Esophagus squamous epithelium (tissue), 5 donors: ENCODE data around the gene CTDSPL. TPM values are rescaled to one million over a fixed set of nuclear protein-coding genes. Genes with fewer than 3 reads are reported as not detected.

Experiments used
- DNase-seq: peaks from one replicate; lab custom pipeline; 2025; lab: John Stamatoyannopoulos, UW
- H3K27ac ChIP-seq, 4 donors: fragments of 200-600 bp; sonication (generic); one replicate each; pipeline ENCODE4 v1.5.1; 2016 to 2019; ENCODE audit warnings: mild to moderate bottlenecking in 1 of 4
- H3K27me3 ChIP-seq, 4 donors: fragments of 200-600 bp; sonication (generic); 1 replicate in 3 of 4; 2 replicates in 1 of 4; pipeline versions ENCODE4 v1.5.1 to v1.6.0; 2017 to 2021; ENCODE audit warnings: antibody characterized with exemption in 1 of 4
- H3K36me3 ChIP-seq, 3 donors: fragments of 200-600 bp; sonication (generic); one replicate each; pipeline ENCODE4 v1.5.1; 2016 to 2019
- H3K4me1 ChIP-seq, 3 donors: fragments of 200-600 bp; sonication (generic); one replicate each; pipeline ENCODE4 v1.5.1; 2017 to 2019
- H3K4me3 ChIP-seq, 4 donors: fragments of 200-600 bp; sonication (generic); 1 replicate in 3 of 4; 2 replicates in 1 of 4; pipeline ENCODE4 v1.5.1; 2016 to 2019; ENCODE audit warnings: mild to moderate bottlenecking in 2 of 4, moderate library complexity in 1 of 4
- H3K9me3 ChIP-seq, 3 donors: fragments of 200-600 bp; sonication (generic); one replicate each; pipeline ENCODE4 v1.5.1; 2016 to 2019
- CTCF ChIP-seq, 6 experiments: fragments of 450-650 bp in 4 of 6; fragments of 200-600 bp in 2 of 6; sonication (generic) in 2 of 6; IDR thresholded peaks; one replicate each; pipeline ENCODE4 v1.5.1; 2016 to 2019; ENCODE audit warnings: antibody characterized with exemption in 6 of 6, mild to moderate bottlenecking in 4 of 6, moderate library complexity in 4 of 6
- POLR2A ChIP-seq, 4 donors: fragments of 450-650 bp; IDR thresholded peaks; one replicate each; pipeline ENCODE4 v1.6.1; 2017; ENCODE audit warnings: antibody characterized with exemption in 4 of 4, mild to moderate bottlenecking in 4 of 4, moderate library complexity in 3 of 4
- whole genome bisulfite sequencing, 2 donors: methylation state at CpG; one replicate each; pipeline ENCODE4 v1.1.5; 2018; 5-methylcytosine and 5-hydroxymethylcytosine counted together
- intact Hi-C: fragments of 100-400 bp; cut with DNase I; formaldehyde crosslinking; loops from one replicate; pipeline ENCODE4 v1.15.0; 2022
- total RNA-seq, 4 donors: library from RNA; depleted of rRNA; stranded (reverse); fragments of >200 nt; gene quantifications; one replicate each; pipeline ENCODE4 v1.1.0, GENCODE V29; 2016
- donor health status: DM: yes; HTN: yes; CAD: no.

Gene CTDSPL
- total RNA-seq, 4 donors from 2014 or later: 20.7 to 55.1 (median 30.8) TPM

DNA sequence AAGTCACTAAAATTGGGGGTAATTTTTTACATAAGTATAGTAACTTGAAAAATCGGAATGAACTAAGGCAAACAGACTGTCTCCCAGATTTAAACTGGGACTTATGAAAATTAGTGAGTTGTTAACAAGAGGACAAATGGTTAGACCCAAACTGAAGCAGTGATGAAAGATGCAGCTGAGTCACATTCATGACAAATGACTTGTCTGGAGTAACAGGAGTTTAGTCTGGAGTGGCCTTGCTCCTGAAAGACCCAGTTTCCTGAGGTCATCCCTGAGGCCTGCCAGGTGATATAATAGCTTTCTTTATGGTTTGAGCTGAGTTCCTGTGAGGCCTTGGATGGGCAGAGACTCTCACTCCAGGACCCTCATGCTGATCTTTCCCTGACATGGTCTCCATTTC is 9.6 kb upstream of the CTDSPL start:
- WGBS, 2 donors: 71 to 84% methylated on average over 1 of the region's 1 CpG
- TF ChIP-seq CTCF (IDR thresholded peaks at IDR 0.05): no peak
- no peak for TF ChIP-seq POLR2A (IDR thresholded peaks at IDR 0.05)
- Histone ChIP-seq H3K36me3 (peaks cover 0 to 20% (median 0%) of the 10 kb centered on the region in 3 donors), H3K4me1 (peaks cover 11 to 56% (median 24%) of the 10 kb centered on the region in 3 donors), H3K27ac (peak overlapping the region in 2 of 4 donors; percentile 85 to 88), H3K4me3 (no peak overlapping the region), H3K9me3 (no peaks in the 10 kb centered on the region), H3K27me3 (no peaks in the 10 kb centered on the region)
- no peak for DNase-seq
- intact Hi-C loops: no loop called here

DNA sequence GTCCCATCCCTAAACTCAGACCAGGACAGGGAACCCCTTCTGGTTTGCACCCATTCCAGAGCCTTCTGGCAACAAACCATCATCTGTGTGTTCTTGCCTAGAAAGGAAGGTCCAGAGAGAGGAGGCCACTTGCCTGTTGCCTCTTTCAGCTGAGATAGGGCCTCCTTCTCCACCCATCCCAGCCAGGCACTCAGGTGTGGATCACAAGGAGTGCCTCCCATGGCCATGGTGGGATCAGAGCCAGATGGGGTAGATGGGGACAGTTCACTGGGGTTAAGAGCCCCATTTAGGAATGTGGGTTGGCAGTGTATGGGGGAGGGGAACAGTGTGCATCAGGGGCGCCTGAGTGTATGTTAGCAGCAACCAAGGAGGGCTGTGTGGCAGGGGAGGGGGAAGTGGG is 8.9 kb upstream of the CTDSPL start:
- TF ChIP-seq POLR2A (IDR thresholded peaks at IDR 0.05) (no peak), CTCF (IDR thresholded peaks at IDR 0.05) (no peak)
- Histone ChIP-seq H3K4me1 (peaks cover 17 to 63% (median 25%) of the 10 kb centered on the region in 3 donors), H3K27me3 (no peaks in the 10 kb centered on the region), H3K4me3 (no peak overlapping the region), H3K9me3 (no peaks in the 10 kb centered on the region), H3K27ac (peak overlapping the region in 2 of 4 donors; percentile 85 to 88), H3K36me3 (peaks cover 0 to 20% (median 0%) of the 10 kb centered on the region in 3 donors)
- DNase-seq: no peak
- intact Hi-C loops: no loop called here
- 82 to 87% methylated on average over 1 of the region's 1 CpG for WGBS, 2 donors

DNA sequence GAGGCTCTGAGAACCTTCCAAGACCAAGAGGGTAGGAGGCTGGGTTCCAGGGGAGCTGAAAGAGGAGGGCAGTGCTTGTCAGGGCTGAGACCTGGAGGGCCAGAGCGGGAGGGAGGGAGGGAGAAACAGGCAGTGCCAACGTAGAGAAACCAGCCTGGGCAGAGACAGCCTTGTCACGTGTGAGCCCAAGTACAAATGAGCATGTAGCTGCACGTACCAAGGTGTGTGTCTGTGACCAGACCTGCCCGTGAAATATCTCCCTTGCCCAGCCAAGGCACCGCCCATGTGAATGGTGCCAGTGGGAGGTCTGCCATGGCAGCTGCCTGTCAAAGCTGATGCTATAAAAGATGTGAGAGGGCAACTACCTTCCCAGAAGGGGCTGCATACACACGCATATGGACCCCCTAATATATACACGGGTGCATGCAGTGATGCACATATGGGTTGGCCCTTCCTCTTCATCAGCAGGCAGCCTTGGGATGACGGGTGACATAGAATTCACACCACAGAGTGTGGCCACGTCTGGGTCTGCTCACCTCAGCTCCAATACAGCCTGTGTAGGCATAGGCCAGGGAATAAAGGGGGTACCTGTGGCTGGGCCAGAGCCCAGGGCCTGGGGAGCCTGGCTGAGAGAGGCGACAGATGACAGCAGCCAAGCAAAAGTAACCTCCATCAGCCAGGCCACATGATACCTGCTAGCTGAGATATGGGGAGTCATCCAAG is 7.8 kb upstream of the CTDSPL start:
- TF ChIP-seq CTCF (IDR thresholded peaks at IDR 0.05): no peak
- TF ChIP-seq POLR2A (IDR thresholded peaks at IDR 0.05): no peak
- no peak for DNase-seq
- WGBS, 2 donors: 47 to 100% methylated on average over 1 to 10 of the region's 11 CpGs
- H3K27me3 ChIP-seq: no peaks in the 10 kb centered on the region
- peaks cover 17 to 71% (median 22%) of the 10 kb centered on the region in 3 donors for H3K4me1 ChIP-seq
- no peaks in the 10 kb centered on the region for H3K9me3 ChIP-seq
- H3K36me3 ChIP-seq: peaks cover 0 to 20% (median 0%) of the 10 kb centered on the region in 3 donors
- H3K4me3 ChIP-seq: no peak overlapping the region
- H3K27ac ChIP-seq: peak overlapping the region; percentile 69 to 88 (median 82)
- intact Hi-C loops: loop anchor here (2.0 kb wide), 1 partner anchor 113 kb away; no protein-coding TSS in a partner anchor

GRCh38 chr3:37855363-37855970 is 6.2 kb upstream of the CTDSPL start:
- Histone ChIP-seq H3K9me3 (no peaks in the 10 kb centered on the region), H3K36me3 (peaks cover 0 to 8% (median 0%) of the 10 kb centered on the region in 3 donors), H3K4me1 (peaks cover 22 to 86% (median 31%) of the 10 kb centered on the region in 3 donors), H3K27me3 (no peaks in the 10 kb centered on the region), H3K4me3 (no peak overlapping the region), H3K27ac (peak overlapping the region in 2 of 4 donors; percentile 63 to 88)
- peak; percentile 10 for DNase-seq
- 37 to 45% methylated on average over 2 to 5 of the region's 5 CpGs for WGBS, 2 donors
- TF ChIP-seq POLR2A (IDR thresholded peaks at IDR 0.05) (no peak), CTCF (IDR thresholded peaks at IDR 0.05) (peak; percentile 71 to 95 (median 92))
- intact Hi-C loops: loop anchor here (2.0 kb wide), 1 partner anchor 111 kb away; no protein-coding TSS in a partner anchor

DNA sequence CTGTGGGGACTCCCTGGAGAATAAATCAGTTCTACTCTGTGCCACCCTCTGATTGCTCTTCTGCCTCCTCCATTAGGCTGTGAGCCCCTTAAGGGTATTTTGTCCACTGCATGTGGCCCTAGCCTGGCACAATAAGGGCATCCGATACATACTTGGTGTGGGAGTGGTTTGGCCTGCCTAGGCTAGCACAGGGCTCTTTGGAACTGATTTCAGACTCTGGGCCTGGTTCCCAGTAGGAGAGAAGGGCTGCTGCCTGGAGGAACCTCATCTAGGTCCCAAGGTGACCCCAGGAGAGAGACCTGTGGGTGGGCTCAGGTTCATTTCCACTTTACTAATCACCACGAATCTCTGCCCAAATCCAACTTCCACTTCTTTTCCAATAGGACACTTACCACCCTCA is 5.3 kb upstream of the CTDSPL start:
- no peak overlapping the region for H3K4me3 ChIP-seq
- H3K27me3 ChIP-seq: no peaks in the 10 kb centered on the region
- no peak for DNase-seq
- WGBS, 2 donors: 44 to 67% methylated on average over 1 of the region's 2 CpGs
- peaks cover 30 to 95% (median 36%) of the 10 kb centered on the region in 3 donors for H3K4me1 ChIP-seq
- intact Hi-C loops: no loop called here
- TF ChIP-seq CTCF (IDR thresholded peaks at IDR 0.05) (no peak), POLR2A (IDR thresholded peaks at IDR 0.05) (no peak)
- H3K9me3 ChIP-seq: no peaks in the 10 kb centered on the region
- peak overlapping the region in 3 of 4 donors; percentile 35 to 63 (median 62) for H3K27ac ChIP-seq
- H3K36me3 ChIP-seq: no peaks in the 10 kb centered on the region
